SK-N-SH (cell line): ENCODE measurements around the gene ARID1B. TPM values are rescaled to one million over a fixed set of nuclear protein-coding genes. Genes with fewer than 3 reads are reported as not detected.
"Not testable (repeated sequence)": the region's sequence is repeated elsewhere in the genome, so short reads cannot be mapped to it uniquely, and the experiment has no call there.

ENCODE experiments used
- CTCF ChIA-PET: fragments of 300-600, 350-600 bp; formaldehyde crosslinking; extraction: SDS; loops from one replicate; lab custom pipeline; 2021; lab: Yijun Ruan, JAX
- POLR2A ChIA-PET: fragments of 350-600 bp; sonication (Branson Sonifier 250); formaldehyde crosslinking; extraction: SDS; loops from one replicate; lab custom pipeline; 2020; ENCODE audit warnings: antibody characterized with exemption, inconsistent platforms; lab: Yijun Ruan, JAX
- DNase-seq: peaks from one replicate; pipeline ENCODE4 v3.0.0; 2012
- H2AFZ ChIP-seq: fragments of 200-600 bp; sonication (generic); 2 replicates; pipeline ENCODE4 v1.8.1; 2016; ENCODE audit warnings: antibody characterized with exemption, mild to moderate bottlenecking, low read depth
- H3F3A ChIP-seq: fragments of 200-600 bp; sonication (generic); replicated peaks from 2 replicates; pipeline ENCODE3; 2016; ENCODE audit warnings: antibody characterized with exemption, mild to moderate bottlenecking; ENCODE audit not compliant: insufficient read depth
- H3K27ac ChIP-seq, 2 experiments: fragments of 200-500 bp in 1 of 2; fragments of 200-600 bp in 1 of 2; sonication (Bioruptor generic) in 1 of 2; sonication (generic), shearing (Covaris generic) in 1 of 2; 2 replicates each; pipeline versions ENCODE4 v1.5.1 to v1.6.1; 2014 to 2016; ENCODE audit warnings: low read depth in 2 of 2, inconsistent platforms in 1 of 2, low read length in 1 of 2, mild to moderate bottlenecking in 1 of 2, mixed read lengths in 1 of 2
- H3K27me3 ChIP-seq: fragments of 200-600 bp; sonication (generic), shearing (Covaris generic); 2 replicates; pipeline ENCODE4 v1.6.1; 2016; ENCODE audit warnings: mixed run types; ENCODE audit not compliant: insufficient read depth
- H3K36me3 ChIP-seq, 2 experiments: fragments of 200-500 bp in 1 of 2; fragments of 200-600 bp in 1 of 2; sonication (Bioruptor generic) in 1 of 2; sonication (generic) in 1 of 2; replicated peaks in 1 of 2; 2 replicates each; pipeline versions ENCODE3 to v1.5.1; 2014 to 2016; ENCODE audit warnings: low read length in 1 of 2, mild to moderate bottlenecking in 1 of 2; ENCODE audit not compliant: insufficient read depth in 2 of 2, control insufficient read depth in 1 of 2
- H3K4me1 ChIP-seq, 2 experiments: fragments of 200-500 bp in 1 of 2; fragments of 200-600 bp in 1 of 2; sonication (Bioruptor generic) in 1 of 2; sonication (generic), shearing (Covaris generic) in 1 of 2; 2 replicates each; pipeline versions ENCODE4 v1.5.1 to v1.6.1; 2014 to 2016; ENCODE audit warnings: low read depth in 1 of 2, low read length in 1 of 2, mixed run types in 1 of 2; ENCODE audit not compliant: insufficient read depth in 2 of 2, control insufficient read depth in 1 of 2
- H3K4me2 ChIP-seq: fragments of 200-600 bp; sonication (generic), shearing (Covaris generic); 2 replicates; pipeline ENCODE4 v1.6.1; 2017; ENCODE audit warnings: mixed run types
- H3K4me3 ChIP-seq, 2 experiments: fragments of 200-500 bp in 1 of 2; fragments of 200-600 bp in 1 of 2; sonication (Bioruptor generic) in 1 of 2; sonication (generic), shearing (Covaris generic) in 1 of 2; 2 replicates each; pipeline versions ENCODE4 v1.5.1 to v1.8.1; 2014 to 2016; ENCODE audit warnings: low read depth in 2 of 2, inconsistent platforms in 1 of 2, low read length in 1 of 2, mild to moderate bottlenecking in 1 of 2, mixed read lengths in 1 of 2, moderate library complexity in 1 of 2
- H3K79me2 ChIP-seq: fragments of 200-600 bp; sonication (generic); 2 replicates; pipeline ENCODE4 v1.8.1; 2017; ENCODE audit warnings: mild to moderate bottlenecking; ENCODE audit not compliant: insufficient read depth
- H3K9ac ChIP-seq: fragments of 200-600 bp; sonication (generic); 2 replicates; pipeline ENCODE4 v1.6.1; 2017; ENCODE audit warnings: mixed run types
- H3K9me2 ChIP-seq: fragments of 200-600 bp; sonication (generic); 2 replicates; pipeline ENCODE4 v1.6.1; 2017; ENCODE audit warnings: mixed run types
- H3K9me3 ChIP-seq: fragments of 200-600 bp; sonication (generic); 2 replicates; pipeline ENCODE4 v1.6.1; 2017; ENCODE audit warnings: mixed run types, mild to moderate bottlenecking, moderate library complexity
- H4K20me1 ChIP-seq: fragments of 200-600 bp; sonication (generic); 2 replicates; pipeline ENCODE4 v1.6.1; 2017; ENCODE audit warnings: mild to moderate bottlenecking, mixed run types; ENCODE audit not compliant: insufficient read depth
- CHD2 ChIP-seq: fragments of 150-350 bp; IDR thresholded peaks from 2 replicates; pipeline ENCODE4 v1.6.1; 2018; ENCODE audit warnings: low read length; ENCODE audit not compliant: partially characterized antibody
- ELF1 ChIP-seq: IDR thresholded peaks from 2 replicates; pipeline ENCODE4 v1.4.0; 2012
- FOSL2 ChIP-seq: IDR thresholded peaks from 2 replicates; pipeline ENCODE4 v1.4.0; 2012; ENCODE audit warnings: low read depth, mild to moderate bottlenecking, moderate library complexity, borderline replicate concordance
- FOXJ3 ChIP-seq: sonication (generic); formaldehyde crosslinking; IDR thresholded peaks from 2 replicates; pipeline ENCODE4 v1.5.1; 2020; ENCODE audit warnings: mild to moderate bottlenecking, missing genetic modification reagents
- GATA2 ChIP-seq: sonication (generic); formaldehyde crosslinking; IDR thresholded peaks from 2 replicates; pipeline ENCODE4 v1.5.0; 2020; ENCODE audit warnings: mild to moderate bottlenecking, missing genetic modification reagents
- JUND ChIP-seq: IDR thresholded peaks from 2 replicates; pipeline ENCODE4 v1.4.0; 2012
- MEF2A ChIP-seq: IDR thresholded peaks from 2 replicates; pipeline ENCODE4 v1.4.0; 2012; ENCODE audit warnings: low read depth, borderline replicate concordance
- NFIC ChIP-seq: IDR thresholded peaks from 2 replicates; pipeline ENCODE4 v1.4.0; 2012; ENCODE audit warnings: borderline replicate concordance
- RCOR1 ChIP-seq: fragments of 150-350 bp; IDR thresholded peaks from 2 replicates; pipeline ENCODE4 v1.6.1; 2017; ENCODE audit warnings: antibody characterized with exemption, low read length
- RFX5 ChIP-seq: IDR thresholded peaks from 2 replicates; pipeline ENCODE4 v1.6.1; 2012; ENCODE audit warnings: mild to moderate bottlenecking, improper control_type of control experiment, low read length
- RXRA ChIP-seq: IDR thresholded peaks from 2 replicates; pipeline ENCODE4 v1.4.0; 2012; ENCODE audit warnings: low read depth, mild to moderate bottlenecking, borderline replicate concordance
- SMC3 ChIP-seq: IDR thresholded peaks from 2 replicates; pipeline ENCODE4 v1.6.1; 2012; ENCODE audit warnings: low read depth, low read length, improper control_type of control experiment
- TCF12 ChIP-seq: IDR thresholded peaks from 2 replicates; pipeline ENCODE4 v1.4.0; 2012
- WGBS: methylation state at CpG from one replicate; pipeline ENCODE4 v1.1.6; 2017; ENCODE audit warnings: low lambda C conversion rate; 5-methylcytosine and 5-hydroxymethylcytosine counted together
- polyA plus RNA-seq, 3 experiments: library from polyadenylated mRNA; depleted of rRNA; stranded (reverse); fragments of >200 nt; gene quantifications; 2 replicates each; pipeline ENCODE4 v1.2.3, GENCODE V29; 2012
- TF ChIP-seq, protein P1 (sequence below): fragments of 150-350 bp; IDR thresholded peaks from 2 replicates; pipeline ENCODE4 v1.6.1; 2016; ENCODE audit warnings: mild to moderate bottlenecking, low read depth, low read length
- TF ChIP-seq, protein P2 (sequence below): IDR thresholded peaks from 2 replicates; pipeline ENCODE4 v1.4.0; 2012; ENCODE audit warnings: low read depth, borderline replicate concordance
- TF ChIP-seq, protein P3 (sequence below): IDR thresholded peaks from 2 replicates; pipeline ENCODE4 v1.4.0; 2012; ENCODE audit warnings: low read depth
- TF ChIP-seq, protein P4 (sequence below): IDR thresholded peaks from 2 replicates; pipeline ENCODE4 v1.6.1; 2012; ENCODE audit warnings: mild to moderate bottlenecking, low read depth, low read length, moderate library complexity

ARID1B gene
- polyA plus RNA-seq, 1 of the 3 experiments (the other 2 are of a cell fraction), result 13.6 TPM

DNA sequence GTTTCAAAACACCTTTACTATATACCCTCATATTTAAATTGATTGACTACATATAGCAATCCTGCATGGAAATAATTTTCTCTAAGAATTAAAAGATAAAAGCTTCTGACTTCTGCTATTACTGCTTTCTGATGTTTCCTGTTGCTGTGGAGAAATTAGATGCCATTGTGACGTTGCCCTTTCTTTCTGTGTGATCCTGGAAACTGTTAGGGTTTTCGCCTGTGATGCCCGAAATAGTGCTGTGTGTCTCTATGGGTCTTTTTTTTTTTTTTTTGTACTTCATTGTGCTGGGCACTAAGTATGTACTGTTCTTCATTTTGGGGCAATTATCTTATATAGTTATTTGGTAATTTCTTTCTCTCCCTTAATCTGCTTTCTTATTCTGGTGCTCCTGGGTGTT, 205.0 kb downstream of the ARID1B start:
- peaks cover 14% of the 10 kb centered on the region for H3F3A ChIP-seq
- H3K4me2 ChIP-seq, result no peak overlapping the region
- no peak overlapping the region for H3K27ac ChIP-seq
- no peaks in the 10 kb centered on the region for H3K27me3 ChIP-seq
- no peak overlapping the region for H3K4me3 ChIP-seq
- no peak overlapping the region for H2AFZ ChIP-seq
- DNase-seq, result no peak
- CTCF ChIA-PET, result interaction anchor here (1.1 to 1.5 kb wide), 2 partner anchors 26 to 341 kb away, joined by 3 to 4 read pairs; partner anchors contain the start of gene TMEM242
- 92% methylated on average over 3 of the region's 3 CpGs for WGBS
- H3K79me2 ChIP-seq, result peaks cover 98% of the 10 kb centered on the region
- TF ChIP-seq TCF12, result no peak
- TF ChIP-seq RXRA, result no peak
- TF ChIP-seq, protein P1, sequence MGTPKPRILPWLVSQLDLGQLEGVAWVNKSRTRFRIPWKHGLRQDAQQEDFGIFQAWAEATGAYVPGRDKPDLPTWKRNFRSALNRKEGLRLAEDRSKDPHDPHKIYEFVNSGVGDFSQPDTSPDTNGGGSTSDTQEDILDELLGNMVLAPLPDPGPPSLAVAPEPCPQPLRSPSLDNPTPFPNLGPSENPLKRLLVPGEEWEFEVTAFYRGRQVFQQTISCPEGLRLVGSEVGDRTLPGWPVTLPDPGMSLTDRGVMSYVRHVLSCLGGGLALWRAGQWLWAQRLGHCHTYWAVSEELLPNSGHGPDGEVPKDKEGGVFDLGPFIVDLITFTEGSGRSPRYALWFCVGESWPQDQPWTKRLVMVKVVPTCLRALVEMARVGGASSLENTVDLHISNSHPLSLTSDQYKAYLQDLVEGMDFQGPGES, result no peak
- no peak for TF ChIP-seq RCOR1
- TF ChIP-seq GATA2 (CRISPR knock-in tag), result no peak
- no peak for TF ChIP-seq RFX5
- TF ChIP-seq CHD2, result no peak
- TF ChIP-seq FOSL2, result no peak
- no peak for TF ChIP-seq FOXJ3 (CRISPR knock-in tag)
- no peak for TF ChIP-seq NFIC
- TF ChIP-seq, protein P2, sequence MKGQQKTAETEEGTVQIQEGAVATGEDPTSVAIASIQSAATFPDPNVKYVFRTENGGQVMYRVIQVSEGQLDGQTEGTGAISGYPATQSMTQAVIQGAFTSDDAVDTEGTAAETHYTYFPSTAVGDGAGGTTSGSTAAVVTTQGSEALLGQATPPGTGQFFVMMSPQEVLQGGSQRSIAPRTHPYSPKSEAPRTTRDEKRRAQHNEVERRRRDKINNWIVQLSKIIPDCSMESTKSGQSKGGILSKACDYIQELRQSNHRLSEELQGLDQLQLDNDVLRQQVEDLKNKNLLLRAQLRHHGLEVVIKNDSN, result no peak
- no peak for TF ChIP-seq SMC3
- TF ChIP-seq, protein P3, sequence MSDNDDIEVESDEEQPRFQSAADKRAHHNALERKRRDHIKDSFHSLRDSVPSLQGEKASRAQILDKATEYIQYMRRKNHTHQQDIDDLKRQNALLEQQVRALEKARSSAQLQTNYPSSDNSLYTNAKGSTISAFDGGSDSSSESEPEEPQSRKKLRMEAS, result no peak
- TF ChIP-seq, protein P4, sequence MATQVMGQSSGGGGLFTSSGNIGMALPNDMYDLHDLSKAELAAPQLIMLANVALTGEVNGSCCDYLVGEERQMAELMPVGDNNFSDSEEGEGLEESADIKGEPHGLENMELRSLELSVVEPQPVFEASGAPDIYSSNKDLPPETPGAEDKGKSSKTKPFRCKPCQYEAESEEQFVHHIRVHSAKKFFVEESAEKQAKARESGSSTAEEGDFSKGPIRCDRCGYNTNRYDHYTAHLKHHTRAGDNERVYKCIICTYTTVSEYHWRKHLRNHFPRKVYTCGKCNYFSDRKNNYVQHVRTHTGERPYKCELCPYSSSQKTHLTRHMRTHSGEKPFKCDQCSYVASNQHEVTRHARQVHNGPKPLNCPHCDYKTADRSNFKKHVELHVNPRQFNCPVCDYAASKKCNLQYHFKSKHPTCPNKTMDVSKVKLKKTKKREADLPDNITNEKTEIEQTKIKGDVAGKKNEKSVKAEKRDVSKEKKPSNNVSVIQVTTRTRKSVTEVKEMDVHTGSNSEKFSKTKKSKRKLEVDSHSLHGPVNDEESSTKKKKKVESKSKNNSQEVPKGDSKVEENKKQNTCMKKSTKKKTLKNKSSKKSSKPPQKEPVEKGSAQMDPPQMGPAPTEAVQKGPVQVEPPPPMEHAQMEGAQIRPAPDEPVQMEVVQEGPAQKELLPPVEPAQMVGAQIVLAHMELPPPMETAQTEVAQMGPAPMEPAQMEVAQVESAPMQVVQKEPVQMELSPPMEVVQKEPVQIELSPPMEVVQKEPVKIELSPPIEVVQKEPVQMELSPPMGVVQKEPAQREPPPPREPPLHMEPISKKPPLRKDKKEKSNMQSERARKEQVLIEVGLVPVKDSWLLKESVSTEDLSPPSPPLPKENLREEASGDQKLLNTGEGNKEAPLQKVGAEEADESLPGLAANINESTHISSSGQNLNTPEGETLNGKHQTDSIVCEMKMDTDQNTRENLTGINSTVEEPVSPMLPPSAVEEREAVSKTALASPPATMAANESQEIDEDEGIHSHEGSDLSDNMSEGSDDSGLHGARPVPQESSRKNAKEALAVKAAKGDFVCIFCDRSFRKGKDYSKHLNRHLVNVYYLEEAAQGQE, result no peak
- no peak for TF ChIP-seq ELF1
- no peak for TF ChIP-seq MEF2A
- no peak for TF ChIP-seq JUND
- peaks cover 0 to 27% of the 10 kb centered on the region in 2 experiments; a peak in 3 of 4 replicates for H3K4me1 ChIP-seq
- H3K9me3 ChIP-seq, result no peaks in the 10 kb centered on the region
- no peak overlapping the region for H3K9ac ChIP-seq
- POLR2A ChIA-PET, result interaction anchor here (0.5 kb wide), 1 partner anchor 132 kb away, joined by 3 read pairs; no protein-coding TSS in a partner anchor
- H3K9me2 ChIP-seq, result no peaks in the 10 kb centered on the region
- no peaks in the 10 kb centered on the region for H3K36me3 ChIP-seq
- peaks cover 68% of the 10 kb centered on the region for H4K20me1 ChIP-seq

DNA sequence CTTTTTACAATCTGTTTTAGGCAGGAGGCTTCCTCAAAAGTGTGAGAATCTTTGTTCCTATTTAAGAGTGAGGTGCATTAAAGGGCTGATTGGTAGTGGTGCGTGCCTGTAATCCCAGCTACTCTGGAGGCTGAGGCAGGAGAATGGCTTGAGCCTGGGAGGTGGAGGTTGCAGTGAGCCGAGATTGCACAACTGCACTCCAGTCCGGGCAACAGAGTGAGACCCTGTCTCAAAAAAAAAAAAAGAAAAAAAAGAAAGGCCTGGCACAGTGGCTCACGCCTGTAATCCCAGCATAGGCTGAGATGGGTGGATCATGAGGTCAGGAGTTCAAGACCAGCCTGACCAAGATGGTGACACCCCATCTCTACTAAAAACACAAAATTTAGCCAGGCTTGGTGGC, 205.7 kb downstream of the ARID1B start:
- Histone ChIP-seq H3K4me1 (peaks cover 0 to 23% of the 10 kb centered on the region in 2 experiments; a peak in 3 of 4 replicates), H4K20me1 (peaks cover 67% of the 10 kb centered on the region), H3F3A (peaks cover 15% of the 10 kb centered on the region), H3K79me2 (peaks cover 98% of the 10 kb centered on the region)
- H3K36me3 ChIP-seq, H2AFZ ChIP-seq, H3K9ac ChIP-seq, H3K4me2 ChIP-seq, H3K27ac ChIP-seq, H3K27me3 ChIP-seq, H3K9me2 ChIP-seq, POLR2A ChIA-PET, DNase-seq, CTCF ChIA-PET, H3K4me3 ChIP-seq, H3K9me3 ChIP-seq: not testable (repeated sequence)
- WGBS, result 98% methylated on average over 4 of the region's 4 CpGs
